ENCODE results near the gene CTTN. TPM values are rescaled to one million over a fixed set of nuclear protein-coding genes. Genes with fewer than 3 reads are reported as not detected.

Gene CTTN
- total and polyA plus RNA-seq, 2 experiments from 2014 or later, result 249 to 268 TPM

DNA sequence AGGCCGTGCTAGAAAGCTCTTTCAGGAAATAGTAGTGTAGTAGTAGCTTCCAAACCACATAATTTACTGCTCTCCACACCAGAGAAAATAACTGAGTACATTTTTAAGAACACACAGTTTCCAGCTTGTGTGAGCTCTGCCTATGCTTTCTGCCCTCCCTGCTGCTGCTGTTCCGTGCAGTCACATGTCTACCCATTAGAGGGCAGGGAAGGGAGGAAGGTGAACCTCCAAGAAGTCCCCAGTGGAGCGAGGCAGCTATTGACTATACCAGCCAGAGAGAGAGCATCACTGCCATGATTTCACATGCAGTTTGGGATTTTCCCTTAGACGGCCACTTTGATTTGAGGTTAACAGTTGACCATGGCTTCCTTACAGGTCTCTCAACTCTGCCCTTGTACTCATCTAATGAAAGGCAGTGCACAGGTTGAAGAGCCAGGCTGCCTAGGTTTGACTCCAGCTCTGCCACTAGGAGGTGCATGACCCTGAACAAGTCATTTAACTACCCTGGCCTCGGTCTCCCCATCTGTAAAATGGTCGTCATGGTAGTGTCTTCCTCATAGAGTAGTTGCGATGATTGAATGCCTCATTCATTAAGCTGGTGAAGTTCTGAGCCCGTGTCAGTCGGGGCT is 19.7 kb upstream of the CTTN start:
- in situ Hi-C loops (cut with MboI), result no loop called here
- Histone ChIP-seq H3K4me3 (no peak overlapping the region), H3K4me1 (ENCODE audit: insufficient read depth) (peaks cover 21% of the 10 kb centered on the region), H3K9ac (no peak overlapping the region), H3K4me2 (ENCODE audit: unreplicated experiment) (no peak overlapping the region), H4K20me1 (ENCODE audit: insufficient read depth) (no peaks in the 10 kb centered on the region), H3K9me2 (ENCODE audit: insufficient read depth) (no peaks in the 10 kb centered on the region), H3K9me3 (ENCODE audit: low read depth) (no peaks in the 10 kb centered on the region), H3K27me3 (replicated peaks; ENCODE audit: insufficient read depth) (no peaks in the 10 kb centered on the region), H3K36me3 (ENCODE audit: low read depth) (peaks cover 33% of the 10 kb centered on the region; the same call in 1 of the 2 replicates), H3K79me2 (ENCODE audit: insufficient read depth) (no peaks in the 10 kb centered on the region), H2AFZ (no peak overlapping the region), H3F3A (ENCODE audit: insufficient read depth) (peaks cover 25% of the 10 kb centered on the region), H3K27ac (no peak overlapping the region)
- WGBS, 2 experiments (ENCODE audit: low coverage in 1 of 2, low lambda C conversion rate in 2 of 2, missing lambda C conversion rate in 2 of 2), result 98 to 99% methylated on average over 9 of the region's 9 CpGs
- DNase-seq, result no peak
- TF ChIP-seq EZH2 (IDR thresholded peaks at IDR 0.05; ENCODE audit: insufficient read depth, poor library complexity, severe bottlenecking), result no peak
- TF ChIP-seq EZH2phosphoT487 (IDR thresholded peaks at IDR 0.05; ENCODE audit: insufficient read depth, low read depth), result no peak

DNA sequence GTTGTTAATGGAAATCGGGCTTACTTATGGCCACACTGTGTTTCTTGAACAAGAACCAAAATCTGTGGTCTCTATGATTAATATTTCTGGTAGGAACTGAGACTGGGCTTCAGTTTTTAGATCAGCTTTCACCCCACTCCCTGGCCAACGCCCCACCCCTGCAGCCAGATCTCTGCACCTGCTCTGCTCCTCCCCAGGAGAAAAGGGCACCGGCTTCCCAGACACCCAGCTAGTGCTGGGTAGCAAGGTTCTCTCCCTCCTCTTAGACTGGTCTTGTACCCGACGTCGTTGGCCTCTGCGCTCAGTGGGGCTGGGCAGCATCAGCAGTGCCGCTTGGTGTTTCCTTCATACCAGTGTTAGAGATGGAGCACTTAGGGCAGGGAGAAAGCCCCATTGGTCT is 17.0 kb upstream of the CTTN start:
- Histone ChIP-seq H3K27me3 (replicated peaks; ENCODE audit: insufficient read depth) (no peaks in the 10 kb centered on the region), H3F3A (ENCODE audit: insufficient read depth) (peaks cover 26% of the 10 kb centered on the region), H4K20me1 (ENCODE audit: insufficient read depth) (no peaks in the 10 kb centered on the region), H3K9ac (0 out of 2 replicates have a peak overlapping the region, but pooled peaks have one; percentile 68), H3K36me3 (ENCODE audit: low read depth) (peaks cover 28% of the 10 kb centered on the region; the same call in 1 of the 2 replicates), H3K79me2 (ENCODE audit: insufficient read depth) (0 out of 2 replicates have a peak, but pooled peaks cover 8% of the 10 kb centered on the region), H3K4me2 (ENCODE audit: unreplicated experiment) (peak overlapping the region; percentile 46), H3K4me3 (no peak overlapping the region), H2AFZ (no peak overlapping the region), H3K9me2 (ENCODE audit: insufficient read depth) (no peaks in the 10 kb centered on the region), H3K27ac (peak overlapping the region; percentile 92), H3K4me1 (ENCODE audit: insufficient read depth) (peaks cover 21% of the 10 kb centered on the region), H3K9me3 (ENCODE audit: low read depth) (no peaks in the 10 kb centered on the region)
- no peak for TF ChIP-seq EZH2 (IDR thresholded peaks at IDR 0.05; ENCODE audit: insufficient read depth, poor library complexity, severe bottlenecking)
- TF ChIP-seq EZH2phosphoT487 (IDR thresholded peaks at IDR 0.05; ENCODE audit: insufficient read depth, low read depth), result no peak
- in situ Hi-C loops (cut with MboI), result no loop called here
- WGBS, 2 experiments (ENCODE audit: low coverage in 1 of 2, low lambda C conversion rate in 2 of 2, missing lambda C conversion rate in 2 of 2), result 96 to 99% methylated on average over 8 of the region's 8 CpGs
- no peak for DNase-seq

GRCh38 chr11:70381872-70382861 is 16.2 kb upstream of the CTTN start:
- peaks cover 26% of the 10 kb centered on the region for H3F3A ChIP-seq (ENCODE audit: insufficient read depth)
- H3K4me2 ChIP-seq (ENCODE audit: unreplicated experiment), result peak overlapping the region; percentile 46
- no peaks in the 10 kb centered on the region for H3K9me2 ChIP-seq (ENCODE audit: insufficient read depth)
- H3K4me3 ChIP-seq, result peak overlapping the region; percentile 29
- no peak for TF ChIP-seq EZH2phosphoT487 (IDR thresholded peaks at IDR 0.05; ENCODE audit: insufficient read depth, low read depth)
- no peak for TF ChIP-seq EZH2 (IDR thresholded peaks at IDR 0.05; ENCODE audit: insufficient read depth, poor library complexity, severe bottlenecking)
- DNase-seq, result peak; percentile 86
- H3K4me1 ChIP-seq (ENCODE audit: insufficient read depth), result peaks cover 21% of the 10 kb centered on the region
- H3K9me3 ChIP-seq (ENCODE audit: low read depth), result no peaks in the 10 kb centered on the region
- 51 to 53% methylated on average over 15 of the region's 15 CpGs for WGBS, 2 experiments (ENCODE audit: low coverage in 1 of 2, low lambda C conversion rate in 2 of 2, missing lambda C conversion rate in 2 of 2)
- peak overlapping the region; percentile 31 for H2AFZ ChIP-seq
- peak overlapping the region; percentile 68 for H3K9ac ChIP-seq
- H4K20me1 ChIP-seq (ENCODE audit: insufficient read depth), result no peaks in the 10 kb centered on the region
- H3K27me3 ChIP-seq (replicated peaks; ENCODE audit: insufficient read depth), result no peaks in the 10 kb centered on the region
- in situ Hi-C loops (cut with MboI), result no loop called here
- peaks cover 19% of the 10 kb centered on the region; the same call in 1 of the 2 replicates for H3K36me3 ChIP-seq (ENCODE audit: low read depth)
- peak overlapping the region; percentile 92 for H3K27ac ChIP-seq
- H3K79me2 ChIP-seq (ENCODE audit: insufficient read depth), result peaks cover 13% of the 10 kb centered on the region; the same call in 1 of the 2 replicates
